Naive thymus-derived CD4-positive, alpha-beta T cell (primary cell): ENCODE data around the gene MRGPRF. TPM values are rescaled to one million over a fixed set of nuclear protein-coding genes. Genes with fewer than 3 reads are reported as not detected.

Source experiments
- ATAC-seq: fragments of 150-1000 bp; cut with Tn5 transposase; 2 replicates; pipeline ENCODE4 v1.10.0; 2021; ENCODE audit warnings: mild to moderate bottlenecking, moderate library complexity
- CTCF ChIA-PET: fragments of 350-600 bp; sonication (Branson Sonifier 250); formaldehyde crosslinking; loops from one replicate; lab custom pipeline; 2021; ENCODE audit warnings: antibody characterized with exemption; lab: Charles Lee
- POLR2A ChIA-PET: fragments of 350-600 bp; sonication (Branson Sonifier 250); formaldehyde crosslinking; loops from one replicate; lab custom pipeline; 2021; ENCODE audit warnings: antibody characterized with exemption, inconsistent platforms; lab: Charles Lee
- DNase-seq, 9 donors: peaks; one replicate each; pipeline versions ENCODE4 v3.0.0 to v3.0.0-alpha.2; 2020 to 2022; ENCODE audit warnings: mixed read lengths in 1 of 9
- H3K27ac ChIP-seq: one replicate; pipeline ENCODE4 v1.7.0; 2013; ENCODE audit warnings: mild to moderate bottlenecking, low read depth, low read length, moderate library complexity
- H3K27me3 ChIP-seq, 2 donors: one replicate each; pipeline ENCODE4 v1.7.0; 2013; ENCODE audit warnings: low read length in 2 of 2, mild to moderate bottlenecking in 2 of 2, moderate library complexity in 2 of 2; ENCODE audit not compliant: control insufficient read depth in 2 of 2, insufficient read depth in 2 of 2
- H3K36me3 ChIP-seq, 3 experiments: 1 replicate in 2 of 3; 2 replicates in 1 of 3; pipeline ENCODE4 v1.7.0; 2013; ENCODE audit warnings: low read length in 3 of 3, mild to moderate bottlenecking in 3 of 3, moderate library complexity in 1 of 3; ENCODE audit not compliant: insufficient read depth in 3 of 3, control insufficient read depth in 2 of 3
- H3K4me1 ChIP-seq, 2 donors: one replicate each; pipeline ENCODE4 v1.7.0; 2013; ENCODE audit warnings: low read length in 2 of 2, mild to moderate bottlenecking in 2 of 2, moderate library complexity in 1 of 2; ENCODE audit not compliant: control insufficient read depth in 2 of 2, insufficient read depth in 2 of 2
- H3K4me3 ChIP-seq: 2 replicates; pipeline ENCODE4 v1.7.0; 2013; ENCODE audit warnings: mild to moderate bottlenecking, low read length
- H3K9me3 ChIP-seq, 3 experiments: 1 replicate in 2 of 3; 2 replicates in 1 of 3; pipeline ENCODE4 v1.7.0; 2013; ENCODE audit warnings: low read length in 3 of 3; ENCODE audit not compliant: control insufficient read depth in 2 of 3
- H3K27ac Mint-ChIP-seq, 9 donors: one replicate each; pipeline ENCODE4 v1.8.0; 2020 to 2022; ENCODE audit warnings: mixed read lengths in 9 of 9, mild to moderate bottlenecking in 8 of 9, moderate library complexity in 5 of 9, inconsistent platforms in 2 of 9
- H3K27me3 Mint-ChIP-seq, 5 donors: one replicate each; pipeline ENCODE4 v1.8.0; 2021 to 2022; ENCODE audit warnings: mixed read lengths in 5 of 5, mild to moderate bottlenecking in 1 of 5
- H3K36me3 Mint-ChIP-seq, 5 donors: one replicate each; pipeline ENCODE4 v1.8.0; 2020 to 2022; ENCODE audit warnings: mixed read lengths in 5 of 5, mild to moderate bottlenecking in 3 of 5, inconsistent platforms in 1 of 5
- H3K4me1 Mint-ChIP-seq, 7 donors: one replicate each; pipeline ENCODE4 v1.8.0; 2020 to 2022; ENCODE audit warnings: mixed read lengths in 7 of 7, mild to moderate bottlenecking in 3 of 7, inconsistent platforms in 1 of 7
- H3K4me3 Mint-ChIP-seq, 10 donors: one replicate each; pipeline ENCODE4 v1.8.0; 2020 to 2022; ENCODE audit warnings: mild to moderate bottlenecking in 10 of 10, mixed read lengths in 10 of 10, moderate library complexity in 6 of 10, inconsistent platforms in 2 of 10
- H3K9me3 Mint-ChIP-seq, 11 donors: one replicate each; pipeline ENCODE4 v1.8.0; 2020 to 2022; ENCODE audit warnings: mixed read lengths in 11 of 11, mild to moderate bottlenecking in 4 of 11, inconsistent platforms in 1 of 11, moderate library complexity in 1 of 11
- intact Hi-C, 2 donors: fragments of 100-400 bp; cut with micrococcal nuclease; formaldehyde crosslinking; loops; one replicate each; pipeline ENCODE4 v1.15.1; 2023
- polyA plus RNA-seq, 2 donors: library from polyadenylated mRNA; unstranded; fragments of 300-500 nt; fragmentation: Illumina TruSeq; gene quantifications; one replicate each; pipeline ENCODE4 v1.2.3, GENCODE V29; 2021
- total RNA-seq, 6 experiments: library from RNA in 5 of 6; stranded (reverse) in 5 of 6; gene quantifications; 1 replicate in 5 of 6; 2 replicates in 1 of 6; pipeline ENCODE4 v1.2.3 and lab custom pipeline; 2021 to 2026

Gene MRGPRF
- total and polyA plus RNA-seq, 7 experiments from 2014 or later: not detected

DNA sequence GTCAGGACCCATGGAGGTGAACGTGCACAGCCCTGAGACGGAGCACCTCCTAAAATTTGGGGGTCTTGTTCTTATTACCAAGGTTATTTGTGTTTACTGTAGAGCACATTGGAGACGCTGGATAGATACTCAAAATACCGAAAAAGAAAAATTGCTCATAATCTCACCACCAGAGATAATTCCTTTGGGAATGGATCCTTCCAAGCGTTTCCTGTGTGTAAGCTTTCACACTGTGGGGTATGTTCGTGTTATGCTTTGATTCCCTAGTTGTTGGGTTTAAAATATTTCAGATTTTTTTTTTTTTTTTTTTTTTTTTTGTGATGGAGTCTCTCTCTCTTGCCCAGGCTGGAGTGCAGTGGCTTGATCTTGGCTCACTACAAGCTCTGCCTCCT, 18.2 kb downstream of the MRGPRF start:
- H3K36me3 ChIP-seq: no peaks in the 10 kb centered on the region
- CTCF ChIA-PET: no interaction called here
- H3K4me3 Mint-ChIP-seq: no peak overlapping the region
- peaks cover 7 to 28% (median 12%) of the 10 kb centered on the region in 5 donors for H3K27me3 Mint-ChIP-seq
- no peaks in the 10 kb centered on the region for H3K36me3 Mint-ChIP-seq
- H3K9me3 Mint-ChIP-seq: no peaks in the 10 kb centered on the region
- H3K9me3 ChIP-seq: no peaks in the 10 kb centered on the region
- H3K4me1 ChIP-seq: no peaks in the 10 kb centered on the region
- H3K27ac ChIP-seq: no peak overlapping the region
- no peak overlapping the region for H3K4me3 ChIP-seq
- no peaks in the 10 kb centered on the region for H3K27me3 ChIP-seq
- DNase-seq: no peak
- H3K4me1 Mint-ChIP-seq: peaks cover 0 to 9% (median 0%) of the 10 kb centered on the region in 7 donors
- H3K27ac Mint-ChIP-seq: no peak overlapping the region
- POLR2A ChIA-PET: no interaction called here
- intact Hi-C loops: no loop called here
- ATAC-seq: no peak

DNA sequence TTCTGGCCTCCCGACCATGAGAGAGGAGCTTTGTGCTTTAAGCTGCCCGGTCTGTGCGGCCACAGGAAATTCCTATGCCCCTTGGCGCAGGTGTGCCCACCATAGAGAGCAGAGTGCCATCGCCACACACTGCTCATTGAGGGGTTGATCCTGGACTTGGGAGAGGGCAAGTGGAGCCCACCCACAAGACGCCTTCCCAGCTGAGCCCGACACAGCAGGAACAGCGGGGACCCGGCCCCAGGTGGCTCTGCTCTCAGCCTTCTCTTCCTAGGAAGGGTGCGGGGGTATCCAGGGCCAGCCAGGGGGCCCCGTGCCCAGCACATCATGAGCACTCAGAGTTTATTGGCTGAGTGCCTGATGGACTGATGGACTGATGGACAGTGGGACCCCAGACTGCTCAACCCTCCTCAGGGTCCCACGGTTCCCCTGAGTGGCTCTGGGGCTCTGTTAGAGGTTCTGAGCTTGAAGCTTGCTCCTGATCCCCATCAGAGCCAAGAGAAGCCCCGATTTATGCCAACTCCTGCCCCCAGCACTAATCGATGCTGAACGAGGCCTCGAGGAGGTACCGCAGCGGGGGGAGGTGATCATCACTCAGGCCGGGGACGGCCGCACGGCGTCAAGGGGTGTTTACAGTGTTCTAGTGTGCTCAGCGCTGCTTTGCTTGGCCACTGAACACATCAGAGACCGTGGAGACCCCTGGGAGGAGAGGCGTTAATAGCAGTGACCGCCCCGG, 18.7 kb downstream of the MRGPRF start:
- CTCF ChIA-PET: no interaction called here
- H3K27me3 ChIP-seq: no peaks in the 10 kb centered on the region

DNA sequence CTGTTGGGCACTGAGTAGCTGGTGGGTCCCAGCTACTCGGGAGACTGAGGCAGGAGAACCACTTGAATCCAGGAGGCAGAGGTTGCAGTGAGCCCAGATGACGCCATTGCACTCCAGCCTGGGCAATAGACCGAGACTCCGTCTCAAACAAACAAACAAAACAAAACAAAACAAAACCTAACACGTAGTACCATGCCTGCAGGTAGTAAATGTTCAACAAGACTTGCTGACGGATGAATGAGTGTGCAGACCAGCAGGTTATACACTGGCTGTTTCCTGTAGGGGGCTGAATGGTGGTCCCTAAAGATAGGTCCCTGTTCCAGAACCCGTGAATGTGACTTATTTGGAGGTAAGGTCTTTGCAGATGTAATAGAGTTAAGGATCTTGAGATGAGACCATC, 19.5 kb downstream of the MRGPRF start:
- Histone ChIP-seq H3K4me3 (no peak overlapping the region), H3K9me3 (no peaks in the 10 kb centered on the region), H3K4me1 (no peaks in the 10 kb centered on the region), H3K27me3 (no peaks in the 10 kb centered on the region), H3K27ac (no peak overlapping the region), H3K36me3 (no peaks in the 10 kb centered on the region)
- Mint-ChIP-seq H3K4me3 (no peak overlapping the region), H3K36me3 (no peaks in the 10 kb centered on the region), H3K4me1 (peaks cover 0 to 3% (median 0%) of the 10 kb centered on the region in 7 donors), H3K27ac (no peak overlapping the region), H3K9me3 (no peaks in the 10 kb centered on the region), H3K27me3 (peaks cover 11 to 24% (median 14%) of the 10 kb centered on the region in 5 donors)
- no peak for DNase-seq
- ATAC-seq: no peak
- CTCF ChIA-PET: no interaction called here
- intact Hi-C loops: no loop called here
- POLR2A ChIA-PET: no interaction called here

More for the DNA sequence above, 18.7 kb downstream of the MRGPRF start:
- no peak overlapping the region for H3K27ac ChIP-seq
- ATAC-seq (no peak), DNase-seq (no peak)
- no peak overlapping the region for H3K4me3 Mint-ChIP-seq
- no peak overlapping the region for H3K27ac Mint-ChIP-seq
- no peaks in the 10 kb centered on the region for H3K36me3 Mint-ChIP-seq
- POLR2A ChIA-PET: no interaction called here
- H3K27me3 Mint-ChIP-seq: peaks cover 11 to 26% (median 12%) of the 10 kb centered on the region in 5 donors
- H3K9me3 Mint-ChIP-seq: no peaks in the 10 kb centered on the region
- H3K36me3 ChIP-seq: no peaks in the 10 kb centered on the region
- no peak overlapping the region for H3K4me3 ChIP-seq
- peaks cover 0 to 6% (median 0%) of the 10 kb centered on the region in 7 donors for H3K4me1 Mint-ChIP-seq
- H3K4me1 ChIP-seq: no peaks in the 10 kb centered on the region
- H3K9me3 ChIP-seq: no peaks in the 10 kb centered on the region
- intact Hi-C loops: no loop called here

DNA sequence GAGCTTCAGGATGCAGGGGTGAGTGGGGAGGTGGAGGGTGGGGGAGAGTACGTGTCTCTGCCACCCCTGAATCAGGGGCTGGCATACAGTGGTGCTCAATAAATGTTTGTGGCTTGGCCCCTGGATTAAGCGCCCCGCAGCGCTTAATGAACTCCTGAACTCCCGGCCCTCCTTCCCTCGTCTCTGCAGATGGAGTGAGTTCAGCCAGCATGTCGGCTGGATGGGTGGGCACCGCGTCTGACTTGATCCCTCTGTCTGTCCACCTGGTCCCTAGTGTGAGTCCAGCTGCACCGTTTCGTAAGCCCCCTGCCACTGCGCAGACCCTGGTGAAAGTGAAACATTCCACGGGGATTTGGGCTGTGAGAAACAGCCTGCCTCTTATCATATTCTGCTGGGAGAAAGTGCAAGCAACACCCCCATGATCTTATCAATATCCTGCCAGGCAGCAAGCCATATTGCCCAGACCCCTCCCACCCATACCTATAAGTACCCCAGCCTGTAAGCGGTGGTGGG, 20.2 kb downstream of the MRGPRF start:
- Mint-ChIP-seq H3K27ac (no peak overlapping the region), H3K9me3 (no peaks in the 10 kb centered on the region), H3K27me3 (peaks cover 11 to 29% (median 20%) of the 10 kb centered on the region in 5 donors), H3K4me1 (peaks cover 0 to 2% (median 0%) of the 10 kb centered on the region in 7 donors), H3K36me3 (no peaks in the 10 kb centered on the region), H3K4me3 (no peak overlapping the region)
- DNase-seq (no peak), ATAC-seq (no peak)
- ChIA-PET CTCF (no interaction called here), POLR2A (no interaction called here)
- Histone ChIP-seq H3K4me3 (no peak overlapping the region), H3K27ac (no peak overlapping the region), H3K4me1 (no peaks in the 10 kb centered on the region), H3K27me3 (no peaks in the 10 kb centered on the region), H3K36me3 (no peaks in the 10 kb centered on the region), H3K9me3 (no peaks in the 10 kb centered on the region)
- intact Hi-C loops: no loop called here

DNA sequence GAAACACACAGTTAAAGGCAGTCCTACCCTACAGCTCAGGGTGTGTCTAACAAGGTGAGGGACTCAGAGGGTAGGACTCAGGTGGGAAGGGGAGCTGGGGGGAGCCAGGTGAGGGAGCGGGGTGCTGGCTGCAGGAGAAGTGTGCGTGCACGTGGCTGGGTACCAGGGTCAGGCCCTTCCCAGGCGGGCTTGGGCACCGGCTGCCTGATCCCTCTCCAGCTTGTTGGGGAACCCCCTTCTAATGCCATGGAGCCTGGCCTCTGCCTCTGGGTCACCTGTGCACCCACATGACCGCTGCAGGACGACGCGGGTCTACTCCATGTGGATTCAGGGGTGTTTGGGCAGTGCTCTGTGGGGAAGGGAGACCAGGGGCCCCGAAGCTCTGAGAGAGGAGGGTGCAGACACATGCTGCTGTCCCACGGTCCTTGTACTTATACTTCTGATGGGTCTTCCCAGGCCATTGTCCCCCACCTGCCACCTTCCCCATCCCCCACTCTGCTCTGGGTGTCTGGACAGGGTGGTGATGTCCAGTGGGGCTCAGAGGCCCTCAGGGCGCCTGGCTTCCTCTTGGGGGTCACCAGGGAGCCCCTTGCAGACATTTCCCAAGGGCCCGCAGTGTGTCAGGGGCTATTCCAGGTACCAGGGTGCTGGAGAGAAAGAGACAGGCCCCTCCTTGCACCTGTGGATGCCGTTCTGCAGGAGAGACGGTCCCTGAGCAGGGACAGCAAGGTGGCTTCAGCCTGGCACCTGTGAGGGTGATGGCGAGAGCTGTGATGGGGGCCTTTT, 21.9 kb downstream of the MRGPRF start:
- Mint-ChIP-seq H3K4me1 (peaks cover 0 to 2% (median 0%) of the 10 kb centered on the region in 7 donors), H3K27ac (no peak overlapping the region), H3K4me3 (no peak overlapping the region), H3K27me3 (peaks cover 7 to 44% (median 32%) of the 10 kb centered on the region in 5 donors), H3K9me3 (peaks cover 0 to 14% (median 10%) of the 10 kb centered on the region in 11 donors), H3K36me3 (peaks cover 0 to 14% (median 10%) of the 10 kb centered on the region in 5 donors)
- Histone ChIP-seq H3K27me3 (no peaks in the 10 kb centered on the region), H3K36me3 (no peaks in the 10 kb centered on the region), H3K9me3 (no peaks in the 10 kb centered on the region), H3K4me1 (no peaks in the 10 kb centered on the region), H3K4me3 (no peak overlapping the region), H3K27ac (no peak overlapping the region)
- ChIA-PET CTCF (no interaction called here), POLR2A (no interaction called here)
- ATAC-seq (no peak), DNase-seq (no peak)
- intact Hi-C loops: no loop called here

DNA sequence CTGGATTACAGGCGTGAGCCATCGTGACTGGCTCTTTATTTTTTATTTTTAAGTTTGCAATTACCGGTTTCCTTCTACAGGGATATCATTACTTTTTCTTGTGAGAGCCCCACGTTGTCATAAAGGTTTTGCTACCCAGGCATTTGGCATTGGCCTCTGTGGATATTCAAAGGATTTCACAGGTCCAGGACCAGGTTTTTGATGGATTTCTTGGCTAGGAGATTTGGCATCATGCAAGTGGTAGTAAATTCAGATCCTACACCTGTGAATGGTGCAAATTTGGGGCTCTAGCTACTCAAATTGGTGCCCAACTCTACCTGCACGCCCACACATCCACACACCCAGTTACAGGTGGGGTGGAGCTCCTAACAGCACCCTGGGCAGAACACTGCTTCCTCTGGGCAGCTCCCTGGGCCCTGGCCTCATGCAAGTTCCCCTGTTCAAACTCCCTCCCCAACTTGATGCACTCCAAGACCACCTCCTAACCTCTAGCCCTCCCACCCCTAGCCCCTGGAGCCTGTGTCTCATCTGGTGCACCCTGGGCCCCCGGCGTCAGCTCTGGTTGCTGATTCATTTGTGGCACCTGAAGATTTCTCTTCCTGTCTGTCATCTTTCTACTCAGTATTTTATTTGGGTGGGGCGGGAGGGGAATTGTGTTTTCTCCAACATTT, 23.0 kb downstream of the MRGPRF start:
- H3K9me3 Mint-ChIP-seq: peaks cover 0 to 15% (median 11%) of the 10 kb centered on the region in 11 donors
- ATAC-seq (no peak), DNase-seq (no peak)
- Histone ChIP-seq H3K4me1 (no peaks in the 10 kb centered on the region), H3K27me3 (no peaks in the 10 kb centered on the region), H3K4me3 (no peak overlapping the region), H3K9me3 (no peaks in the 10 kb centered on the region), H3K27ac (no peak overlapping the region), H3K36me3 (no peaks in the 10 kb centered on the region)
- CTCF ChIA-PET: interaction anchor here (0.6 kb wide), 2 partner anchors 33 to 147 kb away, joined by 3 read pairs; no protein-coding TSS in a partner anchor
- no peak overlapping the region for H3K4me3 Mint-ChIP-seq
- H3K27ac Mint-ChIP-seq: no peak overlapping the region
- H3K27me3 Mint-ChIP-seq: peaks cover 7 to 44% (median 38%) of the 10 kb centered on the region in 5 donors
- POLR2A ChIA-PET: no interaction called here
- intact Hi-C loops: no loop called here
- no peaks in the 10 kb centered on the region for H3K4me1 Mint-ChIP-seq
- peaks cover 0 to 15% (median 10%) of the 10 kb centered on the region in 5 donors for H3K36me3 Mint-ChIP-seq
